IPS-11a (cell line): ENCODE measurements around the gene SNED1.

Source experiments
- H3K4me3 ChIP-seq: one replicate; pipeline ENCODE4 v1.5.1; 2013; ENCODE audit warnings: low read depth, low read length, control low read depth

SNED1 gene

GRCh38 chr2:241066171-241066892 is 67.9 kb downstream of the SNED1 start:
- H3K4me3 ChIP-seq, result no peak overlapping the region

- H3K4me3 ChIP-seq, result no peak overlapping the region
Measured at GRCh38 chr2:241066893-241067341, 68.5 kb downstream of the SNED1 start.

GRCh38 chr2:241067501-241068135 is 69.2 kb downstream of the SNED1 start:
- H3K4me3 ChIP-seq, result no peak overlapping the region

GRCh38 chr2:241068136-241068941 is 69.9 kb downstream of the SNED1 start:
- H3K4me3 ChIP-seq, result no peak overlapping the region

- no peak overlapping the region for H3K4me3 ChIP-seq
Measured at GRCh38 chr2:241068942-241069810, 70.8 kb downstream of the SNED1 start.

- H3K4me3 ChIP-seq, result no peak overlapping the region
Measured at GRCh38 chr2:241069821-241070281, 71.4 kb downstream of the SNED1 start.

- H3K4me3 ChIP-seq, result no peak overlapping the region
Measured at GRCh38 chr2:241070361-241070760, 71.9 kb downstream of the SNED1 start.

- H3K4me3 ChIP-seq, result no peak overlapping the region
Measured at GRCh38 chr2:241070811-241071676, 72.6 kb downstream of the SNED1 start.

- no peak overlapping the region for H3K4me3 ChIP-seq
Measured at GRCh38 chr2:241071677-241072111, 73.3 kb downstream of the SNED1 start.

- no peak overlapping the region for H3K4me3 ChIP-seq
Measured at GRCh38 chr2:241072151-241072550, 73.7 kb downstream of the SNED1 start.

- H3K4me3 ChIP-seq, result no peak overlapping the region
Measured at GRCh38 chr2:241072553-241073165, 74.2 kb downstream of the SNED1 start.

- no peak overlapping the region for H3K4me3 ChIP-seq
Measured at GRCh38 chr2:241073166-241074064, 75.0 kb downstream of the SNED1 start.

- no peak overlapping the region for H3K4me3 ChIP-seq
Measured at GRCh38 chr2:241074065-241074818, 75.8 kb downstream of the SNED1 start.

- H3K4me3 ChIP-seq, result no peak overlapping the region
Measured at GRCh38 chr2:241074901-241075540, 76.6 kb downstream of the SNED1 start.

- no peak overlapping the region for H3K4me3 ChIP-seq
Measured at GRCh38 chr2:241080405-241081189, 82.2 kb downstream of the SNED1 start.

- H3K4me3 ChIP-seq, result no peak overlapping the region
Measured at GRCh38 chr2:241081190-241081642, 82.8 kb downstream of the SNED1 start.
